Kidney (tissue), 14 donors: ENCODE results near the gene IL10RB. TPM values are rescaled to one million over a fixed set of nuclear protein-coding genes. Genes with fewer than 3 reads are reported as not detected.
"Not testable (repeated sequence)": the region's sequence is repeated elsewhere in the genome, so short reads cannot be mapped to it uniquely, and the experiment has no call there.

Source experiments
- DNase-seq, 5 donors: peaks; one replicate each; pipeline ENCODE4 v3.0.0-alpha.2; 2013 to 2020
- FAIRE-seq: peaks from 2 replicates; lab custom pipeline; 2012; peaks lifted over from hg19 to GRCh38; lab: Jason Lieb, UNC
- H3K27ac ChIP-seq, 2 donors: one replicate each; pipeline ENCODE4 v1.7.0; 2013; ENCODE audit warnings: low read depth in 2 of 2, low read length in 2 of 2, inconsistent platforms in 1 of 2
- H3K27me3 ChIP-seq: one replicate; pipeline ENCODE4 v1.7.1; 2013; ENCODE audit warnings: low read length, inconsistent platforms; ENCODE audit not compliant: control insufficient read depth, insufficient read depth
- H3K36me3 ChIP-seq, 3 donors: one replicate each; pipeline versions ENCODE4 v1.7.0 to v1.7.1; 2013; ENCODE audit warnings: low read length in 3 of 3, control low read depth in 1 of 3, inconsistent platforms in 1 of 3; ENCODE audit not compliant: insufficient read depth in 3 of 3, control insufficient read depth in 2 of 3
- H3K4me1 ChIP-seq, 3 donors: one replicate each; pipeline versions ENCODE4 v1.7.0 to v1.7.1; 2013; ENCODE audit warnings: low read length in 3 of 3, inconsistent platforms in 1 of 3, low read depth in 1 of 3; ENCODE audit not compliant: control insufficient read depth in 2 of 3, insufficient read depth in 2 of 3
- H3K4me3 ChIP-seq, 3 donors: one replicate each; pipeline versions ENCODE4 v1.7.0 to v1.8.1; 2013; ENCODE audit warnings: low read length in 3 of 3, control low read depth in 1 of 3, inconsistent platforms in 1 of 3
- H3K9ac ChIP-seq, 3 donors: one replicate each; pipeline versions ENCODE4 v1.7.0 to v1.7.1; 2013; ENCODE audit warnings: low read length in 3 of 3, control low read depth in 1 of 3, inconsistent platforms in 1 of 3
- H3K9me3 ChIP-seq, 3 donors: one replicate each; pipeline versions ENCODE4 v1.7.0 to v1.7.1; 2013; ENCODE audit warnings: low read length in 3 of 3, control low read depth in 1 of 3, inconsistent platforms in 1 of 3; ENCODE audit not compliant: control insufficient read depth in 2 of 3, insufficient read depth in 1 of 3
- CTCF ChIP-seq: IDR thresholded peaks from 3 replicates; pipeline ENCODE4 v1.5.1; 2012; ENCODE audit warnings: mild to moderate bottlenecking, moderate library complexity, borderline replicate concordance; ENCODE audit not compliant: insufficient read depth; ENCODE audit errors: extremely low read depth
- intact Hi-C: fragments of 100-400 bp; cut with DNase I; formaldehyde crosslinking; loops from one replicate; pipeline ENCODE4 v1.11.1; 2022
- polyA plus RNA-seq: library from polyadenylated mRNA; stranded (reverse); fragments of 350-450 nt; fragmentation: Illumina TruSeq; extraction: RNeasy Lipid Tissue Mini Kit (QIAGEN cat#74804); gene quantifications from one replicate; pipeline ENCODE4 v1.2.3, GENCODE V29; 2014; ENCODE audit warnings: low read depth, low replicate concordance; ENCODE audit not compliant: insufficient read depth
- total RNA-seq: library from RNA; stranded (reverse); fragmentation: NEBNext Ultra II Directional; extraction: Animal tissue kit (Norgen Biotek cat#: 25700); gene quantifications from one replicate; pipeline ENCODE4 v1.2.1, GENCODE V29; 2021
- donor health status: control.
- donor health status: control.
- donor health status: control.
- donor health status: control.
- donor health status: control.
- donor health status: DM: yes; HTN: yes; CAD: no.
- donor health status: Normal renal cell carcinoma (clear cell type).

The IL10RB gene
- total and polyA plus RNA-seq, 2 donors from 2014 or later, result 21.5 to 27.3 TPM

- no peak for FAIRE-seq
- intact Hi-C loops, result no loop called here
- H3K27ac ChIP-seq, result no peak overlapping the region
- H3K36me3 ChIP-seq, result no peaks in the 10 kb centered on the region
- DNase-seq, result no peak
- H3K9ac ChIP-seq, result no peak overlapping the region
- no peak for TF ChIP-seq CTCF
- H3K27me3 ChIP-seq, result no peaks in the 10 kb centered on the region
- no peaks in the 10 kb centered on the region for H3K4me1 ChIP-seq
- no peak overlapping the region for H3K4me3 ChIP-seq
- H3K9me3 ChIP-seq, result no peaks in the 10 kb centered on the region
Observed at GRCh38 chr21:33219954-33220353, 46.2 kb upstream of the IL10RB start.

- H3K9ac ChIP-seq, H3K9me3 ChIP-seq, H3K27ac ChIP-seq, H3K4me1 ChIP-seq, FAIRE-seq, DNase-seq, intact Hi-C loops, H3K4me3 ChIP-seq, H3K36me3 ChIP-seq, H3K27me3 ChIP-seq: not testable (repeated sequence)
Observed at GRCh38 chr21:33225376-33225775, 40.8 kb upstream of the IL10RB start.

GRCh38 chr21:33228455-33228854 is 37.7 kb upstream of the IL10RB start:
- Histone ChIP-seq H3K4me3 (no peak overlapping the region), H3K36me3 (no peaks in the 10 kb centered on the region), H3K9ac (no peak overlapping the region), H3K27me3 (no peaks in the 10 kb centered on the region), H3K4me1 (peaks cover 0 to 7% (median 0%) of the 10 kb centered on the region in 3 donors), H3K9me3 (no peaks in the 10 kb centered on the region), H3K27ac (no peak overlapping the region)
- intact Hi-C loops, result no loop called here
- DNase-seq (no peak), FAIRE-seq (no peak)
- TF ChIP-seq CTCF, result no peak

GRCh38 chr21:33229099-33229783 is 36.9 kb upstream of the IL10RB start:
- H3K27ac ChIP-seq, result peak overlapping the region in 1 of 2 donors; percentile 53
- H3K4me1 ChIP-seq, result peaks cover 0 to 7% (median 0%) of the 10 kb centered on the region in 3 donors
- H3K9me3 ChIP-seq, result no peaks in the 10 kb centered on the region
- no peaks in the 10 kb centered on the region for H3K27me3 ChIP-seq
- intact Hi-C loops, result no loop called here
- TF ChIP-seq CTCF, result no peak
- FAIRE-seq (no peak), DNase-seq (no peak)
- no peaks in the 10 kb centered on the region for H3K36me3 ChIP-seq
- H3K9ac ChIP-seq, result peak overlapping the region in 2 of 3 donors; percentile 43 to 55
- peak overlapping the region; percentile 50 to 79 (median 76) for H3K4me3 ChIP-seq
